Liver (tissue), 9 donors: ENCODE measurements around the gene GNE. TPM values are rescaled to one million over a fixed set of nuclear protein-coding genes. Genes with fewer than 3 reads are reported as not detected.
"Not testable (repeated sequence)": the region's sequence is repeated elsewhere in the genome, so short reads cannot be mapped to it uniquely, and the experiment has no call there.

Source experiments
- DNase-seq: peaks from one replicate; pipeline ENCODE4 v3.0.0-alpha.2; 2017; ENCODE audit warnings: low spot score
- H3K27ac ChIP-seq, 2 donors: one replicate each; pipeline ENCODE4 v1.7.0; 2013; ENCODE audit warnings: inconsistent platforms in 2 of 2, low read length in 2 of 2, control low read depth in 1 of 2, low read depth in 1 of 2, mild to moderate bottlenecking in 1 of 2
- H3K27me3 ChIP-seq, 4 donors: one replicate each; pipeline versions ENCODE4 v1.6.1 to v1.7.0; 2013; ENCODE audit warnings: low read length in 3 of 4, inconsistent platforms in 1 of 4, mild to moderate bottlenecking in 1 of 4, moderate library complexity in 1 of 4; ENCODE audit not compliant: control insufficient read depth in 4 of 4, insufficient read depth in 4 of 4
- H3K36me3 ChIP-seq, 4 donors: one replicate each; pipeline versions ENCODE4 v1.6.1 to v1.7.0; 2013; ENCODE audit warnings: low read length in 3 of 4, mild to moderate bottlenecking in 3 of 4, low read depth in 1 of 4, moderate library complexity in 1 of 4; ENCODE audit not compliant: control insufficient read depth in 4 of 4, insufficient read depth in 3 of 4
- H3K4me1 ChIP-seq, 4 donors: one replicate each; pipeline versions ENCODE4 v1.6.1 to v1.7.0; 2013; ENCODE audit warnings: low read length in 3 of 4, mild to moderate bottlenecking in 3 of 4, moderate library complexity in 1 of 4; ENCODE audit not compliant: control insufficient read depth in 4 of 4, insufficient read depth in 4 of 4
- H3K4me3 ChIP-seq, 3 donors: one replicate each; pipeline versions ENCODE4 v1.6.1 to v1.7.0; 2013; ENCODE audit warnings: low read length in 3 of 3, control low read depth in 1 of 3, low read depth in 1 of 3, mild to moderate bottlenecking in 1 of 3
- H3K9ac ChIP-seq, 2 donors: one replicate each; pipeline ENCODE4 v1.7.0; 2013; ENCODE audit warnings: low read length in 2 of 2, mild to moderate bottlenecking in 2 of 2, moderate library complexity in 2 of 2, control low read depth in 1 of 2, low read depth in 1 of 2
- H3K9me3 ChIP-seq, 4 donors: one replicate each; pipeline versions ENCODE4 v1.6.1 to v1.7.0; 2013; ENCODE audit warnings: low read length in 3 of 4; ENCODE audit not compliant: control insufficient read depth in 4 of 4
- ATF3 ChIP-seq: IDR thresholded peaks from 2 replicates; pipeline ENCODE4 v1.6.1; 2016; ENCODE audit warnings: antibody characterized with exemption
- CTCF ChIP-seq: fragments of 150-350 bp; IDR thresholded peaks from 2 replicates; pipeline ENCODE4 v1.5.1; 2017; ENCODE audit warnings: improper control_type of control experiment, low read depth, low read length; ENCODE audit not compliant: missing input control
- EGR1 ChIP-seq, 2 donors: IDR thresholded peaks; 2 replicates each; pipeline ENCODE4 v1.6.1; 2016 to 2018; ENCODE audit warnings: antibody characterized with exemption in 2 of 2, low read depth in 2 of 2
- FOXA1 ChIP-seq: IDR thresholded peaks from 2 replicates; pipeline ENCODE4 v1.6.1; 2016; ENCODE audit warnings: antibody characterized with exemption
- FOXA2 ChIP-seq: IDR thresholded peaks from 2 replicates; pipeline ENCODE4 v1.6.1; 2016; ENCODE audit warnings: antibody characterized with exemption
- HNF4A ChIP-seq, 2 donors: conservative IDR thresholded peaks; 2 replicates each; pipeline ENCODE4 v1.6.1; 2016; ENCODE audit warnings: antibody characterized with exemption in 2 of 2, mild to moderate bottlenecking in 2 of 2
- HNF4G ChIP-seq: IDR thresholded peaks from 2 replicates; pipeline ENCODE4 v1.6.1; 2016; ENCODE audit warnings: antibody characterized with exemption
- JUND ChIP-seq, 2 donors: IDR thresholded peaks; 2 replicates each; pipeline ENCODE4 v1.6.1; 2016; ENCODE audit warnings: antibody characterized with exemption in 2 of 2
- MAX ChIP-seq: IDR thresholded peaks from 2 replicates; pipeline ENCODE4 v1.6.1; 2016; ENCODE audit warnings: antibody characterized with exemption
- NR2F2 ChIP-seq: IDR thresholded peaks from 2 replicates; pipeline ENCODE4 v1.6.1; 2016; ENCODE audit warnings: antibody characterized with exemption
- RAD21 ChIP-seq, 2 donors: IDR thresholded peaks; 2 replicates each; pipeline ENCODE4 v1.6.1; 2016; ENCODE audit warnings: antibody characterized with exemption in 2 of 2, mild to moderate bottlenecking in 2 of 2
- REST ChIP-seq: IDR thresholded peaks from 2 replicates; pipeline ENCODE4 v1.6.1; 2016; ENCODE audit warnings: antibody characterized with exemption, mild to moderate bottlenecking
- RXRA ChIP-seq, 2 donors: IDR thresholded peaks; 2 replicates each; pipeline ENCODE4 v1.6.1; 2017 to 2018; ENCODE audit warnings: antibody characterized with exemption in 2 of 2, mild to moderate bottlenecking in 1 of 2
- SP1 ChIP-seq: IDR thresholded peaks from 2 replicates; pipeline ENCODE4 v1.6.1; 2018; ENCODE audit warnings: antibody characterized with exemption, mild to moderate bottlenecking
- TAF1 ChIP-seq: conservative IDR thresholded peaks from 2 replicates; pipeline ENCODE4 v1.6.1; 2016; ENCODE audit warnings: antibody characterized with exemption, mild to moderate bottlenecking
- ZBTB33 ChIP-seq: IDR thresholded peaks from 2 replicates; pipeline ENCODE4 v1.6.1; 2016; ENCODE audit warnings: antibody characterized with exemption
- WGBS: extraction: QIAGEN DNeasy Blood & Tissue Kit; methylation state at CpG from one replicate; pipeline ENCODE4 v1.1.7; 2013; 5-methylcytosine and 5-hydroxymethylcytosine counted together
- polyA plus RNA-seq, 2 donors: library from polyadenylated mRNA; stranded (reverse) in 1 of 2; unstranded in 1 of 2; fragments of 200-250 nt in 1 of 2; fragments of >200 nt in 1 of 2; fragmentation: Nextera tagmentation in 1 of 2; extraction: Ambion mirVana in 1 of 2; gene quantifications; one replicate each; pipeline versions ENCODE4 v1.2.1 to v1.2.3, GENCODE V29; 2013 to 2015
- total RNA-seq, 2 donors: library from RNA; depleted of rRNA; stranded (reverse); fragments of >200 nt; gene quantifications; one replicate each; pipeline ENCODE4 v1.2.3, GENCODE V29; 2014
- donor health status: healthy.
- donor health status: healthy.
- donor health status: healthy.
- donor health status: healthy.
- donor health status: healthy.

GNE gene
- total and polyA plus RNA-seq, 4 donors = 21.8 to 177 (median 38.1) TPM

- WGBS = 35% methylated on average over 1 of the region's 1 CpG
- H3K27ac ChIP-seq = peak overlapping the region; percentile 55 to 56
Measured at GRCh38 chr9:36276254-36276653, 18.0 kb upstream of the GNE start.

GRCh38 chr9:36275060-36275459 is 16.8 kb upstream of the GNE start:
- no peak overlapping the region for H3K9ac ChIP-seq
- 81% methylated on average over 3 of the region's 3 CpGs for WGBS
- no peak overlapping the region for H3K4me3 ChIP-seq
- H3K27ac ChIP-seq = peak overlapping the region in 1 of 2 donors; percentile 28
- no peaks in the 10 kb centered on the region for H3K36me3 ChIP-seq
- H3K27me3 ChIP-seq = no peaks in the 10 kb centered on the region
- peaks cover 0 to 16% (median 8%) of the 10 kb centered on the region in 4 donors for H3K4me1 ChIP-seq
- H3K9me3 ChIP-seq = no peaks in the 10 kb centered on the region
- DNase-seq = no peak
- TF ChIP-seq HNF4A (conservative IDR thresholded peaks at IDR 0.05) (no peak), SP1 (no peak), ATF3 (no peak), RAD21 (IDR thresholded peaks at IDR 0.05) (no peak), TAF1 (no peak)

More at GRCh38 chr9:36276254-36276653, 18.0 kb upstream of the GNE start:
- no peaks in the 10 kb centered on the region for H3K27me3 ChIP-seq
- no peak for DNase-seq
- no peaks in the 10 kb centered on the region for H3K9me3 ChIP-seq
- peak overlapping the region; percentile 47 to 81 (median 53) for H3K4me3 ChIP-seq
- H3K9ac ChIP-seq = peak overlapping the region; percentile 25 to 95
- TF ChIP-seq FOXA1 = no peak
- TF ChIP-seq NR2F2 = no peak
- TF ChIP-seq REST = no peak
- TF ChIP-seq CTCF = no peak
- TF ChIP-seq RXRA (IDR thresholded peaks at IDR 0.05) = no peak
- no peak for TF ChIP-seq HNF4G
- no peak for TF ChIP-seq RAD21 (IDR thresholded peaks at IDR 0.05)
- TF ChIP-seq SP1 = no peak
- TF ChIP-seq MAX = no peak
- H3K4me1 ChIP-seq = peaks cover 0 to 16% (median 8%) of the 10 kb centered on the region in 4 donors
- H3K36me3 ChIP-seq = no peaks in the 10 kb centered on the region

- H3K9me3 ChIP-seq, H3K9ac ChIP-seq, DNase-seq, H3K27me3 ChIP-seq, H3K36me3 ChIP-seq, H3K4me3 ChIP-seq: not testable (repeated sequence)
- Histone ChIP-seq H3K4me1 (peaks cover 0 to 16% (median 8%) of the 10 kb centered on the region in 4 donors), H3K27ac (peak overlapping the region; percentile 60 to 74)
- TF ChIP-seq RAD21 (IDR thresholded peaks at IDR 0.05) (peak in 1 of 2 donors; percentile 24), SP1 (peak; percentile 62), MAX (peak; percentile 15), JUND (IDR thresholded peaks at IDR 0.05) (peak in 1 of 2 donors; percentile 8), HNF4A (conservative IDR thresholded peaks at IDR 0.05) (peak; percentile 43 to 44), ZBTB33 (peak; percentile 32), EGR1 (IDR thresholded peaks at IDR 0.05; ENCODE audit: low read depth in 2 of 2) (peak in 1 of 2 donors; percentile 57), FOXA2 (peak; percentile 70), RXRA (IDR thresholded peaks at IDR 0.05) (peak; percentile 40 to 51), FOXA1 (peak; percentile 66)
- 59% methylated on average over 7 of the region's 7 CpGs for WGBS
Measured at GRCh38 chr9:36273354-36273753, 15.1 kb upstream of the GNE start.
